Tibial nerve (tissue), 4 donors: ENCODE data around the gene RARA. TPM values are rescaled to one million over a fixed set of nuclear protein-coding genes. Genes with fewer than 3 reads are reported as not detected.
A peak's percentile ranks its signal among the peaks of the same experiment; 100 is the strongest.

Source experiments
- DNase-seq, 2 donors: peaks; one replicate each; pipeline ENCODE4 v3.0.0-alpha.2; 2019; ENCODE audit warnings: low spot score in 2 of 2
- H3K27ac ChIP-seq, 4 donors: fragments of 200-600 bp; sonication (generic) in 3 of 4; one replicate each; pipeline ENCODE4 v1.5.1; 2017 to 2019; ENCODE audit warnings: mild to moderate bottlenecking in 1 of 4
- H3K27me3 ChIP-seq, 2 donors: fragments of 200-600 bp; sonication (generic) in 1 of 2; one replicate each; pipeline versions ENCODE4 v1.5.1 to v1.6.0; 2017 to 2019
- H3K36me3 ChIP-seq, 3 donors: fragments of 200-600 bp; sonication (generic); one replicate each; pipeline ENCODE4 v1.5.1; 2018 to 2019
- H3K4me1 ChIP-seq, 4 donors: fragments of 200-600 bp; sonication (generic) in 3 of 4; one replicate each; pipeline ENCODE4 v1.5.1; 2017 to 2019
- H3K4me3 ChIP-seq, 4 donors: fragments of 200-600 bp; sonication (generic) in 3 of 4; one replicate each; pipeline ENCODE4 v1.5.1; 2017 to 2019; ENCODE audit warnings: mild to moderate bottlenecking in 1 of 4, moderate library complexity in 1 of 4
- H3K9me3 ChIP-seq, 4 donors: fragments of 200-600 bp; sonication (generic) in 3 of 4; one replicate each; pipeline ENCODE4 v1.5.1; 2017 to 2019
- CTCF ChIP-seq, 5 experiments: fragments of 200-600 bp in 3 of 5; fragments of 450-650 bp in 2 of 5; sonication (generic) in 3 of 5; IDR thresholded peaks; one replicate each; pipeline ENCODE4 v1.5.1; 2016 to 2019; ENCODE audit warnings: antibody characterized with exemption in 5 of 5, mild to moderate bottlenecking in 3 of 5, moderate library complexity in 2 of 5
- EP300 ChIP-seq, 2 donors: sonication (generic); formaldehyde crosslinking; IDR thresholded peaks; one replicate each; pipeline ENCODE4 v1.6.1; 2017; ENCODE audit warnings: antibody characterized with exemption in 2 of 2, mild to moderate bottlenecking in 1 of 2
- POLR2A ChIP-seq, 2 donors: fragments of 450-650 bp; IDR thresholded peaks; one replicate each; pipeline ENCODE4 v1.6.1; 2017; ENCODE audit warnings: antibody characterized with exemption in 2 of 2, mild to moderate bottlenecking in 2 of 2, moderate library complexity in 2 of 2
- WGBS, 2 donors: methylation state at CpG; one replicate each; pipeline ENCODE4 v1.1.5; 2018; 5-methylcytosine and 5-hydroxymethylcytosine counted together
- total RNA-seq, 4 donors: library from RNA; depleted of rRNA; stranded (reverse); fragments of >200 nt; gene quantifications; one replicate each; pipeline ENCODE4 v1.1.0, GENCODE V29; 2016

The RARA gene
- total RNA-seq, 4 donors from 2014 or later: 28.9 to 58.2 (median 46.4) TPM

GRCh38 chr17:40344421-40345160, 35.6 kb downstream of the RARA start:
- no peak for TF ChIP-seq CTCF (IDR thresholded peaks at IDR 0.05)
- TF ChIP-seq EP300 (IDR thresholded peaks at IDR 0.05): no peak
- no peak for TF ChIP-seq POLR2A (IDR thresholded peaks at IDR 0.05)
- peaks cover 0 to 9% (median 0%) of the 10 kb centered on the region in 3 donors for H3K36me3 ChIP-seq
- H3K4me1 ChIP-seq: peaks cover 7 to 82% (median 62%) of the 10 kb centered on the region in 4 donors
- peak overlapping the region; percentile 79 to 95 (median 84) for H3K4me3 ChIP-seq
- 11 to 12% methylated on average over 3 to 7 of the region's 7 CpGs for WGBS, 2 donors
- DNase-seq: no peak
- no peaks in the 10 kb centered on the region for H3K27me3 ChIP-seq
- no peaks in the 10 kb centered on the region for H3K9me3 ChIP-seq
- peak overlapping the region; percentile 94 to 98 (median 96) for H3K27ac ChIP-seq

DNA sequence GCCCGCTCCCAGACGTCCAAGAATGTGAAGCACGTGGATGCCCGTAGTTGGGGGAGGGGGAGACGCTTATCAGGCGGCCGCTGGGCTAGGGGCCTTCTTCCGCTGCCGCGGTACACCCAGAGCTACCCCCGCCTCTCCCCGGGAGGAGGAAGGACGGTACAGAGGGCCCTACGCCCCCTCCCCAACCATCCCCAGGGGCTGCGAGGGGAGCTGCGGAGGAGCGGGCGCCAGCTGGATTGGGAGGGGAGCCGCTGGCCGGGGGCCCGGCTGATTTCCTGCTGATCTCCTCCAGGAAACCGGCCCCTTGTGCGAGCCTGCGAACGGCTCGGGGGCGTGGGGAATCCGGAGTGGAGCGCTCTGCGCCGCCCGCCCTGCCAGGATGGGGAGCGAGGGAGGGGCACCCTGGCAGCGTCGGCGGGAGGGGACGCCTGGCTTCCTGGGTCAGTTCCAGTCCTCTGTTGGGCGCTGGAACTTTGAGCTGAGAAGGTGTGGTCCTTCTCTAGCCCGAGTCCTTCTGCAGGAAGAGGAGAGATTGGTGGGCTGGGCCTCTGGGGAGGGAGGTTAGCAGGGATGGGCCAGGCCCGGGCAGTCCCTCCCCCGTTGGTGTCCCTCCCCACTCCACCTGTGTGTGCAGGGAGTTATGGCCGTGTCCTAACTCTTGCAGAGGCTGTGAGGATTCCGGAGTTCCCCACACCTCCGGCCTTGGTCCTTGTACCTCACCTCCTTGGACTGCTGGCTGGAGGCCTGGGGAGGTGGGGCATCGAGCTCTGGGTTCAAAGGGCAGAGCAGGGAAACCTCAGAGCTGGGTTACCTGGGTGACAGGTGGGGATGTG, 36.4 kb downstream of the RARA start:
- peaks cover 7 to 87% (median 65%) of the 10 kb centered on the region in 4 donors for H3K4me1 ChIP-seq
- TF ChIP-seq CTCF (IDR thresholded peaks at IDR 0.05) (peak in 1 of 5 experiments; percentile 20), POLR2A (IDR thresholded peaks at IDR 0.05) (peak in 1 of 2 donors; percentile 25), EP300 (IDR thresholded peaks at IDR 0.05) (peak in 1 of 2 donors; percentile 85)
- H3K36me3 ChIP-seq: peaks cover 0 to 9% (median 4%) of the 10 kb centered on the region in 3 donors
- WGBS, 2 donors: 1 to 5% methylated on average over 9 to 37 of the region's 45 CpGs
- DNase-seq: no peak
- no peaks in the 10 kb centered on the region for H3K27me3 ChIP-seq
- H3K9me3 ChIP-seq: no peaks in the 10 kb centered on the region
- peak overlapping the region; percentile 79 to 95 (median 84) for H3K4me3 ChIP-seq
- peak overlapping the region; percentile 94 to 98 (median 96) for H3K27ac ChIP-seq

DNA sequence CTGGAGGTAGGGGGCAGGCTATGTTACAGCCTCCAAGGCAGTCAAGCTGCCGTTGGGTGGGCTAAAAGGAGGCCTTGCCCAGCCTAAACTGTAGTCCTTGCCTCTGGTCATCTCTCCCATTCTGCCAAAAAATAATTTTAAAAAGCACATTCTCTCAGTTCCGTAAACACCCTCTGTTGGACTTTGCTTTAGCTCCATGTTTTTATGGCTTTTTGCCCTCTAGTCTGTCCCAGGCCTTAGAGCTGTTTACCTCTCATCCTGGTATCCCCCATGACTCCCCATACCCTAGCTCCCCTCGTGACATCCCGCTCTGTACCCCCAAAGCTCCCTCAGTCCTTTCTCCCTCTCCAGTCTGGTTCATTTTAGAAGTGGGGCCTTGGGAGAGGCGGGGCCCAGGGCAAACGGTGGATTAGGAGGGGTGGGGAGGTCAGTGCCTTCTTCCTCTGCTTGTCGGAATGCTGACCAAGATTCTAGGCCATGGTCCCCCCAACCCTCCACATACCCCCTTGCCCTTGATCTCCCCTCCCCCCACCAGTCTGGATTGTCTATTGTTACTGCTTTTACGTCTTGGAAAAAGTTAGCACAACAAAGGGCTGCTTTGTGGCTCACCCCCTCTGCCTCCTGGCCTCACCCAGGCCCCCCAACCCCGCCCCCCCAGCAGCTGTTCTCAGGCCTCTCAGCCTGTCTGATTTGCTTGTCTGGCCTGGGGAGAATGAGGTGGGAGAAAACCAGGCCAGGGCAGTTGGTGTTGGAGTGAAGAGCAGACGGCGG, 37.2 kb downstream of the RARA start:
- TF ChIP-seq POLR2A (IDR thresholded peaks at IDR 0.05) (no peak), EP300 (IDR thresholded peaks at IDR 0.05) (no peak), CTCF (IDR thresholded peaks at IDR 0.05) (no peak)
- H3K4me3 ChIP-seq: peak overlapping the region; percentile 79 to 95 (median 84)
- no peaks in the 10 kb centered on the region for H3K9me3 ChIP-seq
- peaks cover 0 to 9% (median 4%) of the 10 kb centered on the region in 3 donors for H3K36me3 ChIP-seq
- H3K4me1 ChIP-seq: peaks cover 7 to 88% (median 68%) of the 10 kb centered on the region in 4 donors
- peak overlapping the region; percentile 94 to 98 (median 96) for H3K27ac ChIP-seq
- 11 to 19% methylated on average over 11 of the region's 11 CpGs for WGBS, 2 donors
- no peak for DNase-seq
- H3K27me3 ChIP-seq: no peaks in the 10 kb centered on the region

- Histone ChIP-seq H3K27ac (peak overlapping the region; percentile 94 to 98 (median 96)), H3K36me3 (peaks cover 0 to 13% (median 4%) of the 10 kb centered on the region in 3 donors), H3K4me1 (peaks cover 7 to 94% (median 74%) of the 10 kb centered on the region in 4 donors), H3K9me3 (no peaks in the 10 kb centered on the region), H3K27me3 (no peaks in the 10 kb centered on the region), H3K4me3 (peak overlapping the region in 2 of 4 donors; percentile 5 to 79)
- WGBS, 2 donors: 11 to 14% methylated on average over 1 of the region's 1 CpG
- no peak for DNase-seq
- TF ChIP-seq CTCF (IDR thresholded peaks at IDR 0.05) (no peak), POLR2A (IDR thresholded peaks at IDR 0.05) (no peak), EP300 (IDR thresholded peaks at IDR 0.05) (no peak)
Measured at GRCh38 chr17:40346765-40347158, 37.8 kb downstream of the RARA start.
